HuH-7 (cell line): ENCODE measurements around the gene SASS6.

ENCODE experiments used
- DNase-seq: peaks from one replicate; pipeline ENCODE4 v3.0.0; 2011; ENCODE audit warnings: low spot score

The SASS6 gene

GRCh38 chr1:100045206-100045605 lies 87.5 kb downstream of the SASS6 start:
- no peak for DNase-seq

GRCh38 chr1:100039591-100039990 lies 93.1 kb downstream of the SASS6 start:
- no peak for DNase-seq

GRCh38 chr1:100038660-100039287 lies 94.0 kb downstream of the SASS6 start:
- DNase-seq, result peak; percentile 30

GRCh38 chr1:100037927-100038659 lies 94.6 kb downstream of the SASS6 start:
- DNase-seq, result peak; percentile 73

GRCh38 chr1:100037656-100037926 lies 95.1 kb downstream of the SASS6 start:
- no peak for DNase-seq

- DNase-seq, result no peak
Observed at GRCh38 chr1:100036718-100037655, 95.7 kb downstream of the SASS6 start.

- no peak for DNase-seq
Observed at GRCh38 chr1:100035214-100035613, 97.5 kb downstream of the SASS6 start.

- peak; percentile 62 for DNase-seq
Observed at GRCh38 chr1:100034470-100034869, 98.3 kb downstream of the SASS6 start.
